GM12878 (cell line): ENCODE results near the gene BHLHE23.

Experiments used
- CHD1 ChIP-seq: IDR thresholded peaks from 2 replicates; pipeline ENCODE4 v1.6.1; 2012; ENCODE audit warnings: low read depth, low read length, improper control_type of control experiment
- POLR2A ChIP-seq: IDR thresholded peaks from 2 replicates; pipeline ENCODE4 v1.6.1; 2011; ENCODE audit warnings: low read depth, mild to moderate bottlenecking, low read length
- PRDM15 ChIP-seq: fragments of 450-650 bp; formaldehyde crosslinking; IDR thresholded peaks from 2 replicates; pipeline ENCODE4 v1.4.0; 2020; ENCODE audit warnings: mild to moderate bottlenecking, moderate library complexity
- RAD21 ChIP-seq: IDR thresholded peaks from 2 replicates; pipeline ENCODE4 v1.6.1; 2011; ENCODE audit warnings: mild to moderate bottlenecking, low read depth, low read length, moderate library complexity; ENCODE audit not compliant: insufficient read depth
- TF ChIP-seq, protein P1 (sequence below), 3 experiments: IDR thresholded peaks in 2 of 3; conservative IDR thresholded peaks in 1 of 3; 2 replicates each; pipeline ENCODE4 v1.5.1; 2011; ENCODE audit warnings: low read depth in 3 of 3, low read length in 3 of 3, mild to moderate bottlenecking in 3 of 3, control low read depth in 2 of 3, moderate library complexity in 2 of 3, inconsistent platforms in 1 of 3, mixed read lengths in 1 of 3; ENCODE audit not compliant: control insufficient read depth in 2 of 3, insufficient read depth in 1 of 3; ENCODE audit errors: extremely low read depth in 1 of 3

DNA sequence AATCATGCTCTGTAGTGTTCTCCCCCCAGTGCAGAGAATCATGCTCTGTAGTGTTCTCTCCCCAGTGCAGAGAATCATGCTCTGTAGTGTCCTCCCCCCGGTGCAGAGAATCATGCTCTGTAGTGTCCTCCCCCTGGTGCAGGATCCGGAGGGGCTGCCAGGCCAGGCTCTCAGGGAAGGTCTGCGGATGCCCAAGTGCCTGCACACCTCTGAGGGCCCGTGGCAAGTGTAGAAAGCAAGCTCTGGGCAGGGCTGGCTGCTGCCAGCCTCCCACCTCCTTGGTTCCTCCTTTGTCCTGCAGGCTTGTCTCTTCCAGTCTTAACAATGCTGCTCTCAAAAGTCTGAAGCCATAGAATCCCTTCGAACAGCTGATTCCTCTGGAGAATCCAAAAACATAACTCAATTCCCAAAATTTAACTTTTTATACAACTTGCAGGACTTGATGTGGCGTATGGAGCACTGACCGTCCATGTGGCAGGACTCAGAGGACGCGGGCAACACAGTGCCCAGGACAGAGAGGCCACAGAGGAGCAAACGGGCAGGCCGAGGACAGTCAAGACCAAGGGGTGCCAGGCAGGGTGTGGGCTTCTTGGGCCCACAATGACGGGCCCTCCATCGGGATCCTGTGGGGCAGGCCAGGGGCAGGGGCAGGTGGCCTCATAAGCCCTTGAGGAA, 44.6 kb upstream of the BHLHE23 start:
- TF ChIP-seq, protein P1, sequence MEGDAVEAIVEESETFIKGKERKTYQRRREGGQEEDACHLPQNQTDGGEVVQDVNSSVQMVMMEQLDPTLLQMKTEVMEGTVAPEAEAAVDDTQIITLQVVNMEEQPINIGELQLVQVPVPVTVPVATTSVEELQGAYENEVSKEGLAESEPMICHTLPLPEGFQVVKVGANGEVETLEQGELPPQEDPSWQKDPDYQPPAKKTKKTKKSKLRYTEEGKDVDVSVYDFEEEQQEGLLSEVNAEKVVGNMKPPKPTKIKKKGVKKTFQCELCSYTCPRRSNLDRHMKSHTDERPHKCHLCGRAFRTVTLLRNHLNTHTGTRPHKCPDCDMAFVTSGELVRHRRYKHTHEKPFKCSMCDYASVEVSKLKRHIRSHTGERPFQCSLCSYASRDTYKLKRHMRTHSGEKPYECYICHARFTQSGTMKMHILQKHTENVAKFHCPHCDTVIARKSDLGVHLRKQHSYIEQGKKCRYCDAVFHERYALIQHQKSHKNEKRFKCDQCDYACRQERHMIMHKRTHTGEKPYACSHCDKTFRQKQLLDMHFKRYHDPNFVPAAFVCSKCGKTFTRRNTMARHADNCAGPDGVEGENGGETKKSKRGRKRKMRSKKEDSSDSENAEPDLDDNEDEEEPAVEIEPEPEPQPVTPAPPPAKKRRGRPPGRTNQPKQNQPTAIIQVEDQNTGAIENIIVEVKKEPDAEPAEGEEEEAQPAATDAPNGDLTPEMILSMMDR (IDR thresholded peaks at IDR 0.05 in 2 of 3, conservative IDR thresholded peaks at IDR 0.05 in 1 of 3; ENCODE audit: control insufficient read depth in 2 of 3, extremely low read depth in 1 of 3, insufficient read depth in 1 of 3, low read depth in 3 of 3, low read length in 3 of 3) = no peak
- TF ChIP-seq RAD21 (no peak), CHD1 (no peak), PRDM15 (CRISPR knock-in tag) (no peak), POLR2A (no peak)
